HEK293 (cell line): ENCODE data around the gene TMCO2.

ENCODE experiments used
- FEZF1 ChIP-seq: fragments of 450-650 bp; formaldehyde crosslinking; IDR thresholded peaks from 2 replicates; pipeline ENCODE4 v1.5.1; 2016; ENCODE audit warnings: missing biosample characterization, missing genetic modification characterization
- HOXD13 ChIP-seq: sonication (generic); formaldehyde crosslinking; IDR thresholded peaks from 2 replicates; pipeline ENCODE4 v1.8.0; 2022; ENCODE audit warnings: missing genetic modification reagents, borderline replicate concordance
- IKZF3 ChIP-seq: fragments of 450-650 bp; IDR thresholded peaks from 2 replicates; pipeline ENCODE4 v1.5.0; 2018; ENCODE audit warnings: missing biosample characterization, mild to moderate bottlenecking, missing genetic modification characterization, moderate library complexity
- KLF9 ChIP-seq: fragments of 450-650 bp; formaldehyde crosslinking; IDR thresholded peaks from 2 replicates; pipeline ENCODE4 v1.5.1; 2016; ENCODE audit warnings: missing biosample characterization, missing genetic modification characterization, low read depth
- SCRT1 ChIP-seq: fragments of 450-650 bp; formaldehyde crosslinking; IDR thresholded peaks from 2 replicates; pipeline ENCODE4 v1.5.1; 2016; ENCODE audit warnings: missing biosample characterization, missing genetic modification characterization, borderline replicate concordance
- SCRT2 ChIP-seq: fragments of 450-650 bp; formaldehyde crosslinking; IDR thresholded peaks from 2 replicates; pipeline ENCODE4 v1.5.1; 2016; ENCODE audit warnings: missing biosample characterization, missing genetic modification characterization
- SETDB1 ChIP-seq: IDR thresholded peaks from one replicate; pipeline ENCODE4 v1.6.1; 2017; ENCODE audit warnings: mild to moderate bottlenecking, low read length, moderate library complexity, mixed read lengths; ENCODE audit not compliant: insufficient read length
- YY2 ChIP-seq: fragments of 450-650 bp; formaldehyde crosslinking; IDR thresholded peaks from 2 replicates; pipeline ENCODE4 v1.5.1; 2016; ENCODE audit warnings: missing biosample characterization, missing genetic modification characterization
- ZBTB10 ChIP-seq: fragments of 450-650 bp; formaldehyde crosslinking; IDR thresholded peaks from 2 replicates; pipeline ENCODE4 v1.5.1; 2016; ENCODE audit warnings: missing biosample characterization, missing genetic modification characterization
- ZBTB26 ChIP-seq: fragments of 450-650 bp; formaldehyde crosslinking; optimal IDR thresholded peaks from 2 replicates; pipeline ENCODE3; 2016; ENCODE audit warnings: missing biosample characterization, mild to moderate bottlenecking, missing genetic modification characterization
- ZNF140 ChIP-seq: fragments of 450-650 bp; formaldehyde crosslinking; IDR thresholded peaks from 2 replicates; pipeline ENCODE4 v1.5.1; 2016; ENCODE audit warnings: missing biosample characterization, missing genetic modification characterization
- ZNF16 ChIP-seq: fragments of 450-650 bp; formaldehyde crosslinking; IDR thresholded peaks from 2 replicates; pipeline ENCODE4 v1.5.1; 2016; ENCODE audit warnings: low read depth, missing biosample characterization, missing genetic modification characterization
- ZNF214 ChIP-seq: fragments of 450-650 bp; formaldehyde crosslinking; IDR thresholded peaks from 2 replicates; pipeline ENCODE4 v1.5.1; 2017; ENCODE audit warnings: missing biosample characterization, mild to moderate bottlenecking, missing genetic modification characterization, borderline replicate concordance
- ZNF302 ChIP-seq: fragments of 450-650 bp; formaldehyde crosslinking; IDR thresholded peaks from 2 replicates; pipeline ENCODE4 v1.5.1; 2016; ENCODE audit warnings: missing biosample characterization, missing genetic modification characterization, low read depth
- ZNF391 ChIP-seq: fragments of 450-650 bp; formaldehyde crosslinking; IDR thresholded peaks from 2 replicates; pipeline ENCODE4 v1.5.1; 2016; ENCODE audit warnings: low read depth, missing biosample characterization, missing genetic modification characterization, borderline replicate concordance
- ZNF398 ChIP-seq: fragments of 450-650 bp; formaldehyde crosslinking; IDR thresholded peaks from 2 replicates; pipeline ENCODE4 v1.5.1; 2017; ENCODE audit warnings: missing biosample characterization, missing genetic modification characterization
- ZNF426 ChIP-seq: fragments of 450-650 bp; formaldehyde crosslinking; IDR thresholded peaks from 2 replicates; pipeline ENCODE4 v1.5.1; 2017; ENCODE audit warnings: missing biosample characterization, missing genetic modification characterization, mild to moderate bottlenecking, inconsistent platforms, moderate library complexity
- ZNF449 ChIP-seq: fragments of 450-650 bp; formaldehyde crosslinking; IDR thresholded peaks from 2 replicates; pipeline ENCODE4 v1.5.1; 2017; ENCODE audit warnings: missing biosample characterization, mild to moderate bottlenecking, missing genetic modification characterization, moderate library complexity
- ZNF501 ChIP-seq: fragments of 450-650 bp; formaldehyde crosslinking; IDR thresholded peaks from 2 replicates; pipeline ENCODE4 v1.5.1; 2016; ENCODE audit warnings: missing biosample characterization, missing genetic modification characterization
- ZNF518A ChIP-seq: fragments of 450-650 bp; formaldehyde crosslinking; conservative IDR thresholded peaks from 2 replicates; pipeline ENCODE4 v1.5.1; 2016; ENCODE audit warnings: low read depth, missing biosample characterization, missing genetic modification characterization
- ZNF692 ChIP-seq: fragments of 450-650 bp; formaldehyde crosslinking; IDR thresholded peaks from 2 replicates; pipeline ENCODE4 v1.5.1; 2016; ENCODE audit warnings: missing biosample characterization, missing genetic modification characterization
- ZNF777 ChIP-seq: fragments of 450-650 bp; formaldehyde crosslinking; IDR thresholded peaks from 2 replicates; pipeline ENCODE4 v1.5.1; 2017; ENCODE audit warnings: missing biosample characterization, missing genetic modification characterization, borderline replicate concordance
- ZSCAN4 ChIP-seq: fragments of 450-650 bp; formaldehyde crosslinking; IDR thresholded peaks from 2 replicates; pipeline ENCODE4 v1.5.1; 2017; ENCODE audit warnings: missing biosample characterization, missing genetic modification characterization

Gene TMCO2

GRCh38 chr1:40257688-40258444 lies 10.1 kb downstream of the TMCO2 start, which contains the start of gene ZMPSTE24 (continued):
- TF ChIP-seq ZNF518A (tag by site-specific recombination) (peak; percentile 95), ZNF449 (tag by site-specific recombination) (peak; percentile 79), ZBTB26 (tag by site-specific recombination) (peak; percentile 94), SCRT1 (tag by site-specific recombination) (peak; percentile 62; the same call in 1 of the 2 replicates), HOXD13 (peak; percentile 66; the same call in 1 of the 2 replicates), ZNF692 (tag by site-specific recombination) (peak; percentile 97), ZNF777 (tag by site-specific recombination) (peak; percentile 86), ZNF501 (peak; percentile 100), ZNF214 (no peak), ZNF140 (tag by site-specific recombination) (no peak), KLF9 (tag by site-specific recombination) (peak; percentile 99), ZNF426 (no peak), ZNF302 (tag by site-specific recombination) (peak; percentile 77; the same call in 1 of the 2 replicates), ZSCAN4 (tag by site-specific recombination) (peak; percentile 83), IKZF3 (peak; percentile 92), ZNF391 (peak; percentile 99), SCRT2 (tag by site-specific recombination) (peak; percentile 88), SETDB1 (no peak), ZNF398 (tag by site-specific recombination) (peak; percentile 59), YY2 (tag by site-specific recombination) (peak; percentile 87), FEZF1 (tag by site-specific recombination) (peak; percentile 70), ZBTB10 (tag by site-specific recombination) (peak; percentile 71), ZNF16 (tag by site-specific recombination) (no peak)
